GM21786 (cell line): Measurements from ENCODE around the gene KCTD16.

Experiments used
- ATAC-seq: cut with Tn5 transposase; IDR thresholded peaks from one replicate; pipeline ENCODE4 v1.9.1; 2021; ENCODE audit not compliant: unreplicated experiment

KCTD16 gene

DNA sequence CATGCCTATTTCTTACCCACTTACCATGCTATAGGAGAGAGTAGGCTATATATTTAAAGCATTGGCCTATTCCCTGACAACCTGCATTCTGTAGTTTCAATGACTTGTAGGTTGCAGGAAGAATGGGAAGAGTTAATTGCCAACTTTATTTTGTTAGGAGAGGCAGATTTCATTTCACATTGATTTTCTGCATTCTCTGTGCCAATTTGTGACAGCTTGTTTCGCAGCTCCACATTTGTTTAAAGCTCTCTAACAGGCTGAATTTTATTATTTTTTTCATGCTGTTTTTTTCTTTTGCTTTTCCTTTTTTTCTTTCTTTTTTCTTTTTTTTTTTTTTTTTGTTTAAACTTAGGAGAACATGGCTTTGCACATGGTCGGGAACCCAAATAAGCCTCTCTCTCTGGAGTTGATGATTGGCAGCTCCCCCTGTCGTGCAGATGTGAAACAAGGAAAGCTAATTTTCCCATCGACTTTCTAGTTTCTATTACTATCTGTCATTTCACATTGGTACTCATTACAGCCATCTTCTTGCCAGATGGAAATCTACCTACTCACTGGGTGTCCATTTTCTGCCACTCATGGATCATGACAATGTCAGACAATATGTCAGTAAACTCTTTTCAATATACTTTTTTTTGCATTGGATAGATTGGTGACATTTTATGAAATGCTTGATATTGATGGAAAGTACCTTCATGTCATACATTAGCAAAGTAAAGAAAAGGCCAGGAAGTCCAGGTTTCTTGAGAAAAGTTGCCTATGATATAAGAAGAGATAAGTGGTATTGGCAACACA lies 223.2 kb downstream of the KCTD16 start:
- ATAC-seq = no peak

DNA sequence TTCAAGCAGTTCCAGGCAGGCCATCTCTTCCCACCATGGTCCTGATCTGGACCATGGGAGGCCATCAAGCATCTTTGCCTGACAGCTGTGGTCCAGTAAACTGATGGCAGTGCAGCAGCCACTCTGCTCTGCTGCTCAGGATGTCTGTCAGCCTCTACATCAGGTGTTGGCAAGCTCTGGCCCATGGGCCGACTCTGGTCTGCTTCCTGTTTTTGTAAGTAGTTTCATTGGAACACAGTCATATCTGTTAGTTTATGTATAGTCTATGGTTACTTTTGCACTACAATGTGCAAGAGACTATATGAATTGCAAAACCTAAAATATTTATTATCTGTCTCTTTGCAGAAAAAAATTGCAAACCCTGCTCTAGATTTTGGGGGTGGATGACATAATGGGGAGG lies 225.0 kb downstream of the KCTD16 start:
- ATAC-seq = peak; percentile 63

DNA sequence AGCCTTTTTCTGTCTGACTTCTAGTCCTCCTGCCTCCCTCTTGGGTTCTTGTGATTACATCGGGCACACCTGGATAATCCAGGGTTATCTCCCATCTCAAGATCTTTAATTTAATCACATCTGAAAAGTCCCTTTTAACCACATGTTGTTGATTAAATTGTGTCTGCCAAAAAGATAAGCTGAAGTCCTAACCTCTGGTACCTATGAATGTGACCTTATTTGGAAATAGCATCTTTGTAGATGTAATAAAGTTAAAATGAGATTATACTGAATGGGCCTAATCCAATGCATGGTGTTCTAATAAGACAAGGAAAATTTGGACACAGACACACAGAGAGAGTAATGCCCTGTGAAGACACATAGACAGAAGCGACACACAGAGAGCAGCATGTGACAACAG lies 232.4 kb downstream of the KCTD16 start:
- no peak for ATAC-seq

DNA sequence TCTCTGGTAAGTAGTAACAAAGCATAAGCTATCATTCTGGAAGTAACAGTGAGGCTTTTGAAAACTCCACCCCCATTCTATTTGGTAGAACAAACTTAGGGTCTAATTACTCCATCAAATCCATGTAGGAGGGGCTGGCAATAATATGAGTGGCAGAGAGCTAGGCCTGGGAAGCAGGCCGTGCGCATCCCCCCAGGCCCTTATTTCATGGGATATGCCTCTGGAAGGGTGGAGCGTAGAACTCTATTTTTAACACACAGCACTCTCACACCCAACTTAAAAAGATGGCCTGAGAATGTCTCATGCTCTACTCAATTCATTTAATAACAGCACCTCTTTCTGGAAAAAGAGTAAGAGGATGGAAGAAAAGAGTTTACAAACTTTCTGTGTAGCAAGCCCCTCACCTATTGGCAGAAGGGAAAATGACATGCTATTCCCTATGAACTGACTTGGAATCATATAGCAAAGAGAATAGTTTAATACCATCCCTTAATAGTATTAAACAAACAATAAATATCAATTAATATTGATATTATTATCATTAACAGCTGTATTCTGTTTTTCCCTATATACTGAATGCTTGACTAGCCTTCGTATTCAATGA lies 233.2 kb downstream of the KCTD16 start:
- no peak for ATAC-seq

DNA sequence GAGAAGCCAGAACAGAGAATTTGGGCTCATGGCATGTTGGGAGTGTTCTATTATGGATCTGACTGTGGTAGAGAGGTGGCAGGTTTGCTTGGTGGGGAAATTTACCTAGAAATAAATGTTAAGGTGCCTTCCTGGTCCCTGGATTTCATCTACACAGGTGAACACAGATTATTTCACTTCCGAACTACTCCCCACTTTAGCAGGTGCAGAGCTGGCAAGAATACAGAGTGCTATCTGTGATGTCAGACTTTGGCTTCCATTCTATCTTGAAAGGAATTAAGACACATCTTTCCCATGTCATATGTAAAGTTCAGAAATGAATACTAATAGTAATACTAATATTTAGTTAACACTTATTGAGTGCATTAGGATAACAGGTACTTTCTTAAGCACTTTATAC lies 234.0 kb downstream of the KCTD16 start:
- ATAC-seq = no peak

DNA sequence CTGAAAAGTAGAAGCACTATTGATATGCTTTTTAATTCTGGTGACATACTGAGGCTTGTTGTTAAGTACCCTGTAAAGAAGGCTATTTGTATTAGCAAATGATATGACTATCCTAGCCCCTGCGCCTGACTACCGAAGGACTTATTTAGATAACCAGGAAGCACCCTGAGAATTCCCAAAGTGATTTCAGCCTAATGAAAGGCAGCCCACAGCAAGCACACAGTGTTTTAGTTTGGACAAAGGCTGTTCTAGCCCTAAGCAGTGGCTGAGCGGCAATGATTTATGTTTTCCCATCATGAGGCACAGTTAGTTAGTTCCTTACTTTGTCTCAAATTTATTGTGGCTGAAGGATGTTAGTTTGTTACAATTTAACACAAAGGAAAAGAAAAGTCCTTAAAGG lies 235.3 kb downstream of the KCTD16 start:
- ATAC-seq = no peak

DNA sequence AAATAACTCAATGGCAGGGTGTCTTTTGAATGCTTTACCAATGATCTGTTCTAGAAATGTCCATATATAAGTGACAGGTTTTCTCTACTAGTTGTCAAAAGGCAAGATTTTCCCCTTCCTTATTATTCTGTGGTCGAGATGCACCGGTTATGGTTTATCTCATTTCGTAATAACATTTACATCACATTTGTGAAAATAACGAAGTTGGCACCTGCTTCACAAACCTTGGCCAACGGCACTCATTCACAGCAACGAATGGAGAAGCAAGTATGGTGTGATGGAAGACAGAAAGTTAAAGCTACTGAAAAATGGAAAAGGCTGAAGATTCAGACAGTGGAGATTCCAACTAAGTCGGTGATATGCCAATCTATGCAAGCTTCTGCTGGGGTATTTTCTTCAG lies 235.8 kb downstream of the KCTD16 start:
- no peak for ATAC-seq

DNA sequence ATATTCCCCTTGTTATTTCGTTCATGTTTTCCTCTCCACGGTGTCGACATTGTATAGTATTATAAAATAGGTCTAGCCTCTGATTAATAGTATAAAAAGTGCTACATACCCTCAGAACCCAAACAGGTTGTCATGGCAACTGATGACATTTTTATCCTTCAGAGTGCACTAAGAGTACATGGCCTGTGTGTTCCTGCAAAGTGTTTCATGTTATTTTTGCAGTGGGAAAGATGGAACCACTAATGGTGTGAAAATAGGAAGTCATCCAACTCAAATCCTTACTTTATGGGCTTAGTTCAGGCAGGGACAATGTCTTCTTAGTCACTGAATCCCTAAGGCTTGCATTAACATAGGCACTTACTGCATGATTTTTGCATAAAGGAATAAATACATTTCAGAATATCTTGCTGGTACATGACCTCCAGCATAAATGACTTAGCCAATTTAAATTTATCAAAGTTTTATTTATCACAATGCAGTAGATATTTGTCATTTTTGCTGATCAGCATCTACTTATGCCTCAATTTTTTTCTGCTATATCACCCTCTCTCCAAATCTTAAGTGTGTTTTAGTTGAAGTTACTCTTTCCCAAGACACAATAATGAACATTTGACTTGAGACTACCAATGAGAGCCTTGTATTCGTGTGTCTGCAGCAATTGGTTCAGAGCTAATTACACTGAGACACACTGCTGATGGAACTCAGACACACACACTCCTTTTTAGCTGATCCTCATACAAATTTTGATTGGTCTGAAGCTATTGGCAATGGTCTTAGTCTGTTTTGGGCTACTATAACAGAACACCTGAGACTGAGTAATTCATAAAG lies 243.7 kb downstream of the KCTD16 start:
- ATAC-seq = no peak

DNA sequence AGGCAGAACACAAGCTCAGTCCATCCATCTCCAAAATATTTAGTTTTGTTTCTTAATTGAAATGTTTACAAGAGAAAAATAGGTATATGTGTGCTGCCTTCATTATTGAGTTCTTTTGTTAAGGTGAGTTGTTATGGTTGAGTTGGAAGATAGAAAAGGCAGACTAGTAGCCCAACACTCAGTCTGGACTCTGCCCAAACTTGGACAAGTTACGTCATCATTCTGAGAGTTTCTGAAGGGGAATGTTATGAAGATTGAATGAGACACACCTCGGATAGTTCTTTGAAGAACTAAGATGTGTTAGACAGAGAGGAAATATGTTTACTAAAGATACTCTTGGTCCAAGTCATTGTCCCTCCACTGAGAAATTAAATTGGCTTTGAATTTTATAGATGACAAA lies 245.5 kb downstream of the KCTD16 start:
- ATAC-seq = no peak

DNA sequence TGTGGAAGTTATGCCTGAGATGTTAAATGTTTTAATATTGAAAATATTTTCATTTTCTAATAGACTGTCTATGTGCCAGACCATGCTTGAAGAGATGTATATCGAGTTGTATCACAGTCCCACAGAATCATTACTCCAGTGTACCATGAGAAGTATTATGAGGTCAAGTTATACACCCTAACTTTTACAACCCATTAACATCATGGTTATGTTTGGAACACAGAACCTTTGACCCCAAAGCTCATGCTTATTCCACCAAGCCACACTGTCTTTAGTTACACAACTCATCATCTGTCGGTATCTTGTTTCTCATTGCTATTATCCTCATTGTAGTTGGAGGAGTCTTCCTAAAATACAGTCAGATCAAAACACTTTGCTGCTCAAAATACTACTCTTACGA lies 248.0 kb downstream of the KCTD16 start:
- no peak for ATAC-seq

DNA sequence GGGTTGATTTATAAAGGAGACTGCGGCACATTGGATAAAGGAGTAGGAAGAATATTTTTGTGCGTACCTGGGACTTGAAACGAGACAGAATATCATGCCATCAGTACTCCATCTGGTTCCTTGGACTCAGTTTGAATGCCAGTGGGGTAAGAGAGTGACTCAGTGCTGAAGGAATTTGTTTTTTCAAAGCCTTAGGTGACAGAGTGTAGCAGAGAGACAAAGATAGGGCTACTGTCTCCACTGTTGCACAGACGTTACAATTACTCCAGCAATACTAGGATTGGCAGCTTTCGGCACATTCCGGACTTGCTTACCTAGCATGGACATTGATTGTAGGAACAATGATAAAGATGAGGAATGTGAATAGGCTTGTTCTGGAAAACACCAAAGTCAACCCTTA lies 250.7 kb downstream of the KCTD16 start:
- no peak for ATAC-seq

DNA sequence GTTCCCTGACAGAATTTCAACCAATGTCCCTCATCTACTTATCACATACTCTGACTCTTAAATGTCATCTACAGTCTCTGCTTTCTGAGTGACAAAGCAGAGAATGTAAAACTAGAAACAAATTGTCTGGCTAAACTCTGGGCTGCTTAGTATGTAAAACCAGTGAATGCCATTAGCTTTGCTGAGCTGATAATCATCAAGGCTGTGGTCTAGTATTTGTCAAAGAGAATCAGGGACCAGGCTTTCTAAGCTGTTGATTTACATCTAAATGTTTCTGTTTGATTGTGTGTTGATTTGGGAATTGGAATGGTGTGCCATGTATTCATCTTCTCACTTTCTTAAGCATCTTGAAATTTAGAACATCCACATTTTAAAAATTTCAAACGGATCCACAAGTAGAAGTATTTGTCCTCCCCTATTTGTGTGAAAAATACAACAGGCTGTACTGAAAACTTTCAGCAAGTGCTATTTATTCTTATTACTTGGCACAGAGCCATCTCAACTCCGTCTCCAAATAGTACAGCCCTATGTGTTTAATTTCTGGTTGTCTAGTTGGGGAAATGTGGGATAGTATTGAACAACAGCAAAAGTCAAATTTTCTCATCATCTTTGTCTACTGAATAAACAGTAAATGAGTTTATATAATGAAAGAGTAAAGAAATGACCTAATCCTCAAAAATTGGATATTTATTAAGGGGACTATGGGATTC lies 251.5 kb downstream of the KCTD16 start:
- no peak for ATAC-seq

DNA sequence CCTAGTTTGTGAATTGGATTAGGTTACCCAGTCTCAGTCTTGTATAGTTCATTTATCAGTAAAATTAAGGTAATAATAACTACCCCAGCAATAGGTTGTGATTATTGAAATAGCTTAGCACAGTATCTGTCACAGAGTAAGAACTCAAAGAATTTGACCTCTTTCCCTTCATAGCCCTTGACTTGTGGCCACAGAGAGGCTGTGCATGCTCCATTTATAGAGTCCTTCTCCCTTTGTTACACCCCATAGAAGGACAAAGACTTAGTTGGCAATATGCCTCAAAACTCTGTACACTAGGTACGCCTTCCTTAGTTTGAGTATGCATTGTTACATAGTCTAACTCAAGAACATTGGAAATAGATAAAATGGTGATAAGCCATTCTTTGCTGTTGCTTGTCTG lies 257.2 kb downstream of the KCTD16 start:
- ATAC-seq = no peak

DNA sequence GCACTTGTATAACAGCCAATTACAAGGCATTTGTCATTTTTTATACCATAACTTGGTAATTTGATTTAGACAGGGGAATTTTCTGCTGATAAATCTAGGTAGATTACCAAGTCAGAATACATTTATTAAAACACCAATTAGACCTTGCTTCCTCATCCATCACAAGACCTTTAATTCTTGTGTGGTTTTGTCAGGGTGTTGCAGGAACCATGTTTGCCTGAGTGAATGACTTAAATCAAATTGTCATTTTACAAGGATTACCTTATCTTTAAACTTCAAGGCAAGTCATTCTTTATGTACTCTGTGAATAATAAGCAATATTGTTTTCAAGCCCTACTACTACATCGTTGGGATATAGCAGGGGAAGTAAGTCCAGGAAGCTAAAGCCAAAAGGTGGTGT lies 257.7 kb downstream of the KCTD16 start:
- no peak for ATAC-seq

DNA sequence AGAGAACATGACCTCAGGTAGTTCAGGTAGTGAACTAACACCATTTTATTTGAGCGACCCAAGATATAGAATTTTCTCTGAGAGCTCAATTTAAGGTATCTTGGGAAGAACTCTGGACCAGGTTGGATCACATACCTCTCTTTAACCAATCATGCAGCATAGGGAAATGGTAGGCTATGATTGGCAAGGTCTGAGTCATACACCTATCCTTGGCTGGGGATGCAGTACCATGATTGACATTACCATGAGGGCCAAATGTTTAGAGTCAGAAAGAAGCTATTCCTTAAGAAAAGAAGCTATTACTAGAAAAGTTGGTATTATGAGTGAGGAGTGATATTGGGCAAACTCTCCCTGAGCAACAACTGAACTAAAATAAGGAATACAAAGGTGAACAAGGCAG lies 258.7 kb downstream of the KCTD16 start:
- no peak for ATAC-seq

DNA sequence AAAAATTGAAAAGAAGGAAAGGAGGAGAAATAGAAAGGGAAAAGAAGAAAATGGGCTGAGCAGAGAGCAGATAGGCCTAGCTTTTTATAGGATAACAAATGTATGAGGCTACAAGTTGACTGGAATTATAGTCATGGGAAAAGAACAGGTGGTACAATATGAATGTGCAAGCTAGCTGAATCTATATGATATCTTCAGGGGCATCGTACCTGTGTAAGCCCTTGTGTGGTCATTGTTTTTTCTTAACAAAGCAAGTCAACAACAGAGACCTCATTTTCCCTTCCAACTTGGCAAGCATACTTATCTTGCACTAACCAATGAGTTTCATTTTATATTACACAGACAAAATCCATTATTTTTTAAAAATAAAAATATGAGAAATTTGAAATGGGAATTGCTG lies 259.2 kb downstream of the KCTD16 start:
- ATAC-seq = no peak

DNA sequence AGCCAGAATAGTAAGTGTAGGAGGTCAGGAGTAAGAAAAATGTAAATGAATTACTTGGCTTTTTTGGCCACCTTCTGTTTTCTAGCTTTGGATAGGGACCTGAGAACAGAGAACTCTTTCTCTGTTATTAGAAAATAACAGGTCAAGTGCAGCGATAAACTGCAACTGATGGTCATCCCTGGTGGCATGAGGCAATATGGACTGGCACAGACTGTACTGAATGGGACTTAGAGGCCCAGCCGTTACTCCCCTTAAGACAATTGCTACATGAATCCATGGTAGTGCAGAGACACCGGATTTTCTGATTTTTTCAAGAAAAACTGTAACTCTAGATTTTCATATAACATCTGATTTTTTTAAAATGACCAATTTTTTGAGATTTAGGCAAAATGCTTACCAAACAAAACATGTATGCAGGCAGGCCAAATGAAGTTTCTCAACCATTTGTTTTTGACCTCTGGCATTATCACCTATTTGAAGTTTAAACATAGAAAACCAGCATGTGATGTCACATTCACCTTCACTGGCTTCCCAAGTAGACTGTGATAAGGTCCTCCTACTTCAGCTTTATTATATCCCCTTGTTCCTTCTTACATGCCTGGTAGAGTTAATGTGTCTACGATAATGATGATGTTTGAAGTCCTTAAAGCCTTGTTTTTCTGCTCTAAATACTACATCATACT lies 262.6 kb downstream of the KCTD16 start:
- ATAC-seq = no peak

DNA sequence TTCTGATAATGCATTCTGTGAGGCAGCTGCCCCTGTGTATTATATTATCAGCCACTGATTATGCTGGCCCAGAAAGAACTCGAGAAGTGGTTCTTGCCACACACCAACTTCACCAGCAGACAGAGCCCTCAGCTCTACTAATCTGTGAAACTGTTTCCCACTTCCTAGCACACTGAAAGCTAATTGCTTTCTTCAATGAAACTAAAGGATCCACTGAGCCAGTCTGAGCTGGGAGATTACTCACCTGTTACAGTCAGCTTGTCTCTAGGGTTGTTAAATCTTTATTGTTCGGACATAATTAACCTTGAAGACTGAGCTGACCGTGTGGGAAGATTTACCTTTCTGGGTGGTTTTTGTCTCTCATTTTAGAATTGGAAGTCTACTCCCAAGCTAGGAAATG lies 263.2 kb downstream of the KCTD16 start:
- no peak for ATAC-seq

DNA sequence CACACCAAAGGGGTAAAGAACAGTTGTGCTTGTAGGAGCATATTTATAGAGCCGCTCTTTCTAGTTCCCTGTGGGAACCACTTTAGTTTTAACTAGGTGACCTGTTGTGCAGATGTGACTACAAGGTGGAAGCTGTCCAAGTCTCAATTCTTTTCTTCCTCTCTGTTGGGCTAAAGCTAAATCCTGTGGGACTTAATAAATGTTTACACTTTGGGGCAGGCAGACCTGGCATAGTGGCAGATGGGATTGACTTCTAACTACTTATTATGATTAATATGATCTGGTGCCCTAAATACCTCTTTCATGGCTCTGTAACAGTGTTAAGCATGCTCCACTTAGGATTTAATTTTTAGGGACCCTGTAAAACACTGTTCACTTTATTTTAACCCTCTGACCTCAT lies 265.3 kb downstream of the KCTD16 start:
- no peak for ATAC-seq

DNA sequence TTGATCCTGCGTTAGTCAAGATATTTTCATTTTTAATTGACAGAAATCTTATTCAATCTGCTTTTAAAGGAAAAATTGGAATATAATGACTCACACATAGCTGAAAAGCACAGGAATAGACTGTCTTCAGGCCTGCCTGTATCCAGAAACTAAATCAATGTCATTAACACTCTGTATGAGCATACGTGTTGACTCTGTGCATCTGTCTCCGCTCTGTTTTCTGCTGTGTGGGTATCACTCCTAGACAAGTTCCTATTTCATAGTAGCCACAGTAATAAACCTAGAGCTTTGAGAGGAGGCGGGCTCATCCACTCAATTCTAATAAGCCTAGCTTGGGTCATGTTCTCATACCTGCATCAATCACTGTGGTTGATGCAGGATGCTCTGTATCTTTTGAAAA lies 267.6 kb downstream of the KCTD16 start:
- ATAC-seq = no peak

DNA sequence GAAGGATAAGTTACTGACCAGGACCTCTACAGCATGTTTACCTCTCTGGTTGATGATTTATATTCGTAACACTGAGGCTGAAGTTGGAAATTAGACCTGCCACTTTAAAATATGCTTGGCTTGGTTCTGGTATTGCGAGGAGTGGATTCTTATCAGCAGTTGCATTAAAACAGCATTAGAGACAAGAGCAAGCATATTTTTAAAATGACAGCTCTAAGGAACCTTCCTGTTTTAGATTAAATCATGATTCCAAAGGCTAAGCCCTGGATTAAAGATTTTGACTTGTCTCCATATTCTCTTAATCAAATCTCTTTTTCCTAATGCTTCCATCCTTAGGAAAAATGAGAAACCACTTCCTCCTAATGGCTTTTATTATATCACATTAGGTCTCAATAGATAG lies 277.8 kb downstream of the KCTD16 start:
- ATAC-seq = no peak
